Muscle of back (tissue), 11 donors: ENCODE measurements around the gene TMEM92. TPM values are rescaled to one million over a fixed set of nuclear protein-coding genes. Genes with fewer than 3 reads are reported as not detected.

Experiments used
- DNase-seq, 3 donors: peaks; one replicate each; pipeline versions ENCODE4 v3.0.0 to v3.0.0-alpha.2; 2013
- polyA plus RNA-seq, 10 donors: library from polyadenylated mRNA; unstranded; fragments of 120-200 nt; gene quantifications; one replicate each; pipeline ENCODE4 v1.2.1, GENCODE V29; 2013; ENCODE audit not compliant: insufficient read length in 10 of 10

The TMEM92 gene
- polyA plus RNA-seq, 10 donors, result 0.64 to 2.1 (median 1.3) TPM

GRCh38 chr17:50325906-50326305, 51.6 kb downstream of the TMEM92 start:
- no peak for DNase-seq

DNA sequence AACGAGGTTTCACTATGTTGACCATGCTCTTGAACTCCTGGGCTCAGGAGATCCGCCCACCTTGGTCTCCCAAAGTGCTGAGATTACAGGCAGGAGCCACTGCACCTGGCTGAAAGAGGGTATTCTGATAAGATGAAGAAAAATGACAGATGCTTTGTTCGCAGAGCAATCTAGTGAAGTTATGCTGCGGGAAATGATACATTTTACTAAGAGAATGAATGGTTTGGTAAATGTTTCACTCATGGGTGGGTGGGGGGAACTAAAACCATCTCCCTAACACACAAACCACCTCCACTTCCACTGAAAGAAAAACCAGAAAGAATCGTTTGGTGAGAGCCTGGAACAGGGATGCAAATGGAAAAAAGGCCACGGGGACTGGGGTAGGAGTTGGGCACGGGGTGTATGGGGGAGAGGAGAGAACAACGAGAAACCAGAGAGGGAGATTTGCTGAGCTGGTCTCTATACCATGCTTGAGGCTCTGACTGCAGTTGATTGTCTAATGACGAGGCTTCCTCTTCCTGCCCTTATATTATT, 52.6 kb downstream of the TMEM92 start:
- DNase-seq, result no peak

- peak in 2 of 3 donors; percentile 44 to 60 for DNase-seq
Measured at GRCh38 chr17:50328363-50329325, 54.4 kb downstream of the TMEM92 start.

- no peak for DNase-seq
Measured at GRCh38 chr17:50329716-50330115, 55.5 kb downstream of the TMEM92 start.

- no peak for DNase-seq
Measured at GRCh38 chr17:50330151-50330775, 56.0 kb downstream of the TMEM92 start.

Other genes starting within 250 kb of the TMEM92 start
- 10 to 100 TPM; 17.1 to 35.8 (median 23.9) TPM for gene ITGA3, start 218.4 kb upstream of the TMEM92 start, polyA plus RNA-seq
- 10 to 100 TPM; 39.8 to 69.0 (median 50.6) TPM for gene PDK2, start 179.1 kb upstream of the TMEM92 start, polyA plus RNA-seq
- gene SAMD14, start 144.3 kb upstream of the TMEM92 start, polyA plus RNA-seq, result 1 to 10 TPM; 2.5 to 7.7 (median 4.8) TPM
- 10 to 100 TPM; 32.0 to 56.5 (median 40.3) TPM for gene PPP1R9B, start 123.8 kb upstream of the TMEM92 start, polyA plus RNA-seq
- 100 to 1,000 TPM; 170 to 300 (median 255) TPM for gene SGCA, start 108.5 kb upstream of the TMEM92 start, polyA plus RNA-seq
- gene COL1A1, start 72.8 kb upstream of the TMEM92 start, polyA plus RNA-seq, result 1,000 to 10,000 TPM; 3,506 to 9,520 (median 4,699) TPM
- 10 to 100 TPM; 17.1 to 21.4 (median 19.4) TPM for gene XYLT2, start 71.7 kb downstream of the TMEM92 start, polyA plus RNA-seq
- 10 to 100 TPM; 47.2 to 61.7 (median 54.9) TPM for gene MRPL27, start 98.7 kb downstream of the TMEM92 start, polyA plus RNA-seq
- 1 to 10 TPM; 3.9 to 6.7 (median 5.3) TPM for gene EME1, start 98.8 kb downstream of the TMEM92 start, polyA plus RNA-seq
- gene LRRC59, start 123.1 kb downstream of the TMEM92 start, polyA plus RNA-seq, result 10 to 100 TPM; 48.6 to 77.5 (median 53.2) TPM
- gene ACSF2, start 151.8 kb downstream of the TMEM92 start, polyA plus RNA-seq, result 10 to 100 TPM; 42.8 to 77.0 (median 58.3) TPM
- 1 to 10 TPM; 2.1 to 9.2 (median 5.1) TPM for gene CHAD, start 194.4 kb downstream of the TMEM92 start, polyA plus RNA-seq
- 10 to 100 TPM; 28.9 to 41.9 (median 32.7) TPM for gene RSAD1, start 204.4 kb downstream of the TMEM92 start, polyA plus RNA-seq
- 1 to 10 TPM in 5 of 10 donors, under 1 TPM in 5; 0.44 to 1.2 (median 0.97) TPM for gene MYCBPAP, start 234.0 kb downstream of the TMEM92 start, polyA plus RNA-seq